Endothelial cell of umbilical vein (primary cell): ENCODE results near the gene MAPK9.

Experiments used
- POLR2A ChIP-seq: IDR thresholded peaks from 2 replicates; pipeline ENCODE4 v1.6.1; 2012; ENCODE audit warnings: low read depth, mild to moderate bottlenecking, control low read depth, low read length
- POLR2AphosphoS5 ChIP-seq: IDR thresholded peaks from 2 replicates; pipeline ENCODE4 v1.6.1; 2012; ENCODE audit warnings: low read depth, mild to moderate bottlenecking, control low read depth, low read length, moderate library complexity; ENCODE audit not compliant: insufficient read depth
- TF ChIP-seq, protein P1 (sequence below), 2 donors: IDR thresholded peaks; 1 replicate in 1 of 2; 2 replicates in 1 of 2; pipeline ENCODE4 v1.5.1; 2011; ENCODE audit warnings: low read length in 2 of 2, mild to moderate bottlenecking in 2 of 2, moderate library complexity in 2 of 2, control low read depth in 1 of 2, inconsistent platforms in 1 of 2, low read depth in 1 of 2; ENCODE audit not compliant: insufficient read depth in 1 of 2; ENCODE audit errors: extremely low read depth in 1 of 2

DNA sequence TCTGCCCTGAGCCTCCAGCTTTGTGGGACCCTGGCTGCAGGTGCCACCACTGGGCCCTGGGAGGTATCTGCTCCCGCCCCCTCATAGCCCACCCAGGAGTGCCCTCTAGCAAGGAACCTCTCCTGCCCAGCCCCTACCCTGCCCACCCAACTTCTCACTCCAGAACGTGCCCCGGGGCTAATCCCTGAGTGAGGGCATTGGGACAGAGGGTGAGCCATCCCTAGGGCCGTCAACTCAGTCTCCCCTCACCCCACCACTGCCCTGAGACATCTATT is 80.2 kb downstream of the MAPK9 start:
- TF ChIP-seq POLR2AphosphoS5 (no peak), POLR2A (no peak)
- TF ChIP-seq, protein P1, sequence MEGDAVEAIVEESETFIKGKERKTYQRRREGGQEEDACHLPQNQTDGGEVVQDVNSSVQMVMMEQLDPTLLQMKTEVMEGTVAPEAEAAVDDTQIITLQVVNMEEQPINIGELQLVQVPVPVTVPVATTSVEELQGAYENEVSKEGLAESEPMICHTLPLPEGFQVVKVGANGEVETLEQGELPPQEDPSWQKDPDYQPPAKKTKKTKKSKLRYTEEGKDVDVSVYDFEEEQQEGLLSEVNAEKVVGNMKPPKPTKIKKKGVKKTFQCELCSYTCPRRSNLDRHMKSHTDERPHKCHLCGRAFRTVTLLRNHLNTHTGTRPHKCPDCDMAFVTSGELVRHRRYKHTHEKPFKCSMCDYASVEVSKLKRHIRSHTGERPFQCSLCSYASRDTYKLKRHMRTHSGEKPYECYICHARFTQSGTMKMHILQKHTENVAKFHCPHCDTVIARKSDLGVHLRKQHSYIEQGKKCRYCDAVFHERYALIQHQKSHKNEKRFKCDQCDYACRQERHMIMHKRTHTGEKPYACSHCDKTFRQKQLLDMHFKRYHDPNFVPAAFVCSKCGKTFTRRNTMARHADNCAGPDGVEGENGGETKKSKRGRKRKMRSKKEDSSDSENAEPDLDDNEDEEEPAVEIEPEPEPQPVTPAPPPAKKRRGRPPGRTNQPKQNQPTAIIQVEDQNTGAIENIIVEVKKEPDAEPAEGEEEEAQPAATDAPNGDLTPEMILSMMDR (IDR thresholded peaks at IDR 0.05; ENCODE audit: extremely low read depth in 1 of 2, insufficient read depth in 1 of 2, low read depth in 1 of 2, low read length in 2 of 2) = no peak
